ENCODE data around the gene TSPAN9.

The TSPAN9 gene

GRCh38 chr12:3149515-3150307, 72.5 kb downstream of the TSPAN9 start:
- no peak overlapping the region for H3K9ac ChIP-seq (ENCODE audit: low read length)
- no peak for DNase-seq (ENCODE audit: low read depth)
- H3K27me3 ChIP-seq (replicated peaks; ENCODE audit: control insufficient read depth, insufficient read depth, low read length): peaks cover 17% of the 10 kb centered on the region
- H3K4me3 ChIP-seq (ENCODE audit: low read length): no peak overlapping the region
- no peaks in the 10 kb centered on the region for H3K36me3 ChIP-seq (ENCODE audit: control insufficient read depth, insufficient read depth, low read length, severe bottlenecking)
- H3K4me1 ChIP-seq (ENCODE audit: control insufficient read depth, insufficient read depth, low read length): peaks cover 20% of the 10 kb centered on the region
- no peaks in the 10 kb centered on the region for H3K9me3 ChIP-seq (ENCODE audit: control insufficient read depth, low read length)

- Histone ChIP-seq H3K27me3 (replicated peaks; ENCODE audit: control insufficient read depth, insufficient read depth, low read length) (peaks cover 17% of the 10 kb centered on the region), H3K9me3 (ENCODE audit: control insufficient read depth, low read length) (no peaks in the 10 kb centered on the region), H3K9ac (ENCODE audit: low read length) (no peak overlapping the region), H3K4me1 (ENCODE audit: control insufficient read depth, insufficient read depth, low read length) (peaks cover 20% of the 10 kb centered on the region), H3K36me3 (ENCODE audit: control insufficient read depth, insufficient read depth, low read length, severe bottlenecking) (no peaks in the 10 kb centered on the region), H3K4me3 (ENCODE audit: low read length) (peak overlapping the region; percentile 65)
- no peak for DNase-seq (ENCODE audit: low read depth)
These were observed 73.1 kb downstream of the TSPAN9 start for GRCh38 chr12:3150308-3150670.

GRCh38 chr12:3150931-3151835, 74.0 kb downstream of the TSPAN9 start:
- Histone ChIP-seq H3K9ac (ENCODE audit: low read length) (peak overlapping the region; percentile 53), H3K27me3 (replicated peaks; ENCODE audit: control insufficient read depth, insufficient read depth, low read length) (peaks cover 17% of the 10 kb centered on the region), H3K36me3 (ENCODE audit: control insufficient read depth, insufficient read depth, low read length, severe bottlenecking) (no peaks in the 10 kb centered on the region), H3K4me1 (ENCODE audit: control insufficient read depth, insufficient read depth, low read length) (peaks cover 20% of the 10 kb centered on the region), H3K9me3 (ENCODE audit: control insufficient read depth, low read length) (no peaks in the 10 kb centered on the region), H3K4me3 (ENCODE audit: low read length) (peak overlapping the region; percentile 65)
- DNase-seq (ENCODE audit: low read depth): peak; percentile 47

- peak overlapping the region; percentile 65 for H3K4me3 ChIP-seq (ENCODE audit: low read length)
- DNase-seq (ENCODE audit: low read depth): no peak
- no peak overlapping the region for H3K9ac ChIP-seq (ENCODE audit: low read length)
- peaks cover 10% of the 10 kb centered on the region for H3K27me3 ChIP-seq (replicated peaks; ENCODE audit: control insufficient read depth, insufficient read depth, low read length)
- no peaks in the 10 kb centered on the region for H3K36me3 ChIP-seq (ENCODE audit: control insufficient read depth, insufficient read depth, low read length, severe bottlenecking)
- H3K4me1 ChIP-seq (ENCODE audit: control insufficient read depth, insufficient read depth, low read length): peaks cover 20% of the 10 kb centered on the region
- H3K9me3 ChIP-seq (ENCODE audit: control insufficient read depth, low read length): no peaks in the 10 kb centered on the region
These were observed 74.9 kb downstream of the TSPAN9 start for GRCh38 chr12:3152011-3152511.

GRCh38 chr12:3152892-3153291, 75.7 kb downstream of the TSPAN9 start:
- DNase-seq (ENCODE audit: low read depth): no peak
- Histone ChIP-seq H3K4me1 (ENCODE audit: control insufficient read depth, insufficient read depth, low read length) (peaks cover 20% of the 10 kb centered on the region), H3K9me3 (ENCODE audit: control insufficient read depth, low read length) (no peaks in the 10 kb centered on the region), H3K27me3 (replicated peaks; ENCODE audit: control insufficient read depth, insufficient read depth, low read length) (peaks cover 5% of the 10 kb centered on the region), H3K4me3 (ENCODE audit: low read length) (no peak overlapping the region), H3K9ac (ENCODE audit: low read length) (no peak overlapping the region), H3K36me3 (ENCODE audit: control insufficient read depth, insufficient read depth, low read length, severe bottlenecking) (no peaks in the 10 kb centered on the region)

GRCh38 chr12:3154006-3154405, 76.8 kb downstream of the TSPAN9 start:
- Histone ChIP-seq H3K4me1 (ENCODE audit: control insufficient read depth, insufficient read depth, low read length) (peaks cover 25% of the 10 kb centered on the region), H3K4me3 (ENCODE audit: low read length) (no peak overlapping the region)

GRCh38 chr12:3155702-3156370, 78.7 kb downstream of the TSPAN9 start:
- no peak for DNase-seq (ENCODE audit: low read depth)
- peaks cover 22% of the 10 kb centered on the region for H3K4me1 ChIP-seq (ENCODE audit: control insufficient read depth, insufficient read depth, low read length)
- no peak overlapping the region for H3K4me3 ChIP-seq (ENCODE audit: low read length)
- no peaks in the 10 kb centered on the region for H3K9me3 ChIP-seq (ENCODE audit: control insufficient read depth, low read length)
- H3K36me3 ChIP-seq (ENCODE audit: control insufficient read depth, insufficient read depth, low read length, severe bottlenecking): no peaks in the 10 kb centered on the region
- no peak overlapping the region for H3K9ac ChIP-seq (ENCODE audit: low read length)
- H3K27me3 ChIP-seq (replicated peaks; ENCODE audit: control insufficient read depth, insufficient read depth, low read length): no peaks in the 10 kb centered on the region

More at GRCh38 chr12:3154006-3154405, 76.8 kb downstream of the TSPAN9 start:
- no peak overlapping the region for H3K9ac ChIP-seq (ENCODE audit: low read length)
- H3K9me3 ChIP-seq (ENCODE audit: control insufficient read depth, low read length): no peaks in the 10 kb centered on the region
- DNase-seq (ENCODE audit: low read depth): no peak
- H3K36me3 ChIP-seq (ENCODE audit: control insufficient read depth, insufficient read depth, low read length, severe bottlenecking): no peaks in the 10 kb centered on the region
- no peaks in the 10 kb centered on the region for H3K27me3 ChIP-seq (replicated peaks; ENCODE audit: control insufficient read depth, insufficient read depth, low read length)

GRCh38 chr12:3157581-3158323, 80.6 kb downstream of the TSPAN9 start:
- Histone ChIP-seq H3K4me1 (ENCODE audit: control insufficient read depth, insufficient read depth, low read length) (peaks cover 9% of the 10 kb centered on the region), H3K27me3 (replicated peaks; ENCODE audit: control insufficient read depth, insufficient read depth, low read length) (no peaks in the 10 kb centered on the region)

GRCh38 chr12:3158851-3159465, 81.8 kb downstream of the TSPAN9 start:
- Histone ChIP-seq H3K36me3 (ENCODE audit: control insufficient read depth, insufficient read depth, low read length, severe bottlenecking) (no peaks in the 10 kb centered on the region), H3K27me3 (replicated peaks; ENCODE audit: control insufficient read depth, insufficient read depth, low read length) (no peaks in the 10 kb centered on the region), H3K9ac (ENCODE audit: low read length) (peak overlapping the region; percentile 40), H3K4me3 (ENCODE audit: low read length) (no peak overlapping the region), H3K9me3 (ENCODE audit: control insufficient read depth, low read length) (no peaks in the 10 kb centered on the region), H3K4me1 (ENCODE audit: control insufficient read depth, insufficient read depth, low read length) (peaks cover 9% of the 10 kb centered on the region)
- peak; percentile 61 for DNase-seq (ENCODE audit: low read depth)

More at GRCh38 chr12:3157581-3158323, 80.6 kb downstream of the TSPAN9 start:
- Histone ChIP-seq H3K9ac (ENCODE audit: low read length) (no peak overlapping the region), H3K4me3 (ENCODE audit: low read length) (no peak overlapping the region), H3K36me3 (ENCODE audit: control insufficient read depth, insufficient read depth, low read length, severe bottlenecking) (no peaks in the 10 kb centered on the region), H3K9me3 (ENCODE audit: control insufficient read depth, low read length) (no peaks in the 10 kb centered on the region)
- no peak for DNase-seq (ENCODE audit: low read depth)

- H3K27me3 ChIP-seq (replicated peaks; ENCODE audit: control insufficient read depth, insufficient read depth, low read length): no peaks in the 10 kb centered on the region
- no peaks in the 10 kb centered on the region for H3K9me3 ChIP-seq (ENCODE audit: control insufficient read depth, low read length)
- no peak overlapping the region for H3K9ac ChIP-seq (ENCODE audit: low read length)
- peaks cover 9% of the 10 kb centered on the region for H3K4me1 ChIP-seq (ENCODE audit: control insufficient read depth, insufficient read depth, low read length)
- peak; percentile 72 for DNase-seq (ENCODE audit: low read depth)
- H3K36me3 ChIP-seq (ENCODE audit: control insufficient read depth, insufficient read depth, low read length, severe bottlenecking): no peaks in the 10 kb centered on the region
- no peak overlapping the region for H3K4me3 ChIP-seq (ENCODE audit: low read length)
These were observed 82.9 kb downstream of the TSPAN9 start for GRCh38 chr12:3160081-3160480.
